Lung (tissue), 12 donors: ENCODE results near the gene ALPK3. TPM values are rescaled to one million over a fixed set of nuclear protein-coding genes. Genes with fewer than 3 reads are reported as not detected.

ENCODE experiments used
- ATAC-seq: fragments of 200-7000 bp; cut with Tn5 transposase; one replicate; pipeline ENCODE4 v1.9.1; 2020; ENCODE audit warnings: moderate number of reproducible peaks; ENCODE audit not compliant: insufficient read depth, low FRiP score
- DNase-seq, 3 donors: peaks; one replicate each; pipeline ENCODE4 v3.0.0-alpha.2; 2013 to 2017
- H3K27ac ChIP-seq, 2 donors: one replicate each; pipeline ENCODE4 v1.5.1; 2013; ENCODE audit warnings: mild to moderate bottlenecking in 2 of 2, moderate library complexity in 2 of 2, control low read depth in 1 of 2, inconsistent platforms in 1 of 2, low read depth in 1 of 2, low read length in 1 of 2
- H3K27me3 ChIP-seq, 3 donors: one replicate each; pipeline ENCODE4 v1.5.1; 2013; ENCODE audit warnings: low read length in 2 of 3; ENCODE audit not compliant: control insufficient read depth in 3 of 3, insufficient read depth in 3 of 3
- H3K36me3 ChIP-seq, 4 donors: one replicate each; pipeline ENCODE4 v1.5.1; 2013; ENCODE audit warnings: low read length in 4 of 4, mild to moderate bottlenecking in 1 of 4, moderate library complexity in 1 of 4; ENCODE audit not compliant: control insufficient read depth in 4 of 4, insufficient read depth in 4 of 4
- H3K4me1 ChIP-seq, 5 donors: one replicate each; pipeline ENCODE4 v1.5.1; 2013; ENCODE audit warnings: low read length in 5 of 5, mild to moderate bottlenecking in 2 of 5, moderate library complexity in 1 of 5; ENCODE audit not compliant: control insufficient read depth in 5 of 5, insufficient read depth in 5 of 5
- H3K4me3 ChIP-seq: one replicate; pipeline ENCODE4 v1.5.1; 2013; ENCODE audit warnings: mild to moderate bottlenecking, control low read depth, moderate library complexity
- H3K9ac ChIP-seq, 2 donors: one replicate each; pipeline ENCODE4 v1.5.1; 2013; ENCODE audit warnings: low read length in 2 of 2, control low read depth in 1 of 2; ENCODE audit not compliant: insufficient read depth in 1 of 2
- H3K9me3 ChIP-seq, 4 donors: one replicate each; pipeline ENCODE4 v1.5.1; 2013; ENCODE audit warnings: low read length in 3 of 4, mild to moderate bottlenecking in 1 of 4, moderate library complexity in 1 of 4; ENCODE audit not compliant: control insufficient read depth in 4 of 4, insufficient read depth in 3 of 4
- CTCF ChIP-seq: IDR thresholded peaks from 2 replicates; pipeline ENCODE4 v1.5.1; 2012; ENCODE audit warnings: mild to moderate bottlenecking; ENCODE audit errors: control extremely low read depth, extremely low read depth
- WGBS, 2 donors: extraction: QIAGEN DNeasy Blood & Tissue Kit; methylation state at CpG; one replicate each; pipeline ENCODE4 v1.1.7; 2013; 5-methylcytosine and 5-hydroxymethylcytosine counted together
- polyA plus RNA-seq, 2 donors: library from polyadenylated mRNA; stranded (reverse); fragments of 200-250 nt; gene quantifications; one replicate each; pipeline ENCODE4 v1.2.1, GENCODE V29; 2013
- total RNA-seq, 2 donors: library from RNA; depleted of rRNA in 1 of 2; stranded (reverse); fragments of >200 nt in 1 of 2; gene quantifications; one replicate each; pipeline ENCODE4 v1.2.1, GENCODE V29; 2014 to 2021
- donor health status: control.
- donor health status: control.
- donor health status: Bipolar disorder and iron deficiency.
- donor health status: healthy.
- donor health status: DM: yes; HTN: yes; CAD: no.

Gene ALPK3
- total and polyA plus RNA-seq, 4 donors: 3.1 to 12.2 (median 6.2) TPM

- TF ChIP-seq CTCF: no peak
- no peak overlapping the region for H3K4me3 ChIP-seq
- H3K27me3 ChIP-seq: no peaks in the 10 kb centered on the region
- no peaks in the 10 kb centered on the region for H3K9me3 ChIP-seq
- H3K27ac ChIP-seq: no peak overlapping the region
- H3K9ac ChIP-seq: no peak overlapping the region
- no peak for DNase-seq
- WGBS, 2 donors: 96 to 98% methylated on average over 16 of the region's 16 CpGs
- H3K4me1 ChIP-seq: peaks cover 0 to 6% (median 0%) of the 10 kb centered on the region in 5 donors
- no peak for ATAC-seq
- peaks cover 0 to 10% (median 0%) of the 10 kb centered on the region in 4 donors for H3K36me3 ChIP-seq
These were observed 39.7 kb downstream of the ALPK3 start for GRCh38 chr15:84856731-84857417.

- no peak overlapping the region for H3K9ac ChIP-seq
- H3K27me3 ChIP-seq: no peaks in the 10 kb centered on the region
- H3K36me3 ChIP-seq: peaks cover 0 to 10% (median 0%) of the 10 kb centered on the region in 4 donors
- H3K9me3 ChIP-seq: no peaks in the 10 kb centered on the region
- 95 to 98% methylated on average over 15 of the region's 15 CpGs for WGBS, 2 donors
- no peak for DNase-seq
- ATAC-seq: no peak
- H3K4me3 ChIP-seq: no peak overlapping the region
- TF ChIP-seq CTCF: no peak
- H3K27ac ChIP-seq: no peak overlapping the region
- peaks cover 0 to 6% (median 0%) of the 10 kb centered on the region in 5 donors for H3K4me1 ChIP-seq
These were observed 40.4 kb downstream of the ALPK3 start for GRCh38 chr15:84857418-84858004.

GRCh38 chr15:84858231-84858630, 41.1 kb downstream of the ALPK3 start:
- H3K9me3 ChIP-seq: no peaks in the 10 kb centered on the region
- no peak overlapping the region for H3K4me3 ChIP-seq
- TF ChIP-seq CTCF: no peak
- no peak for DNase-seq
- H3K4me1 ChIP-seq: peaks cover 0 to 6% (median 0%) of the 10 kb centered on the region in 5 donors
- H3K36me3 ChIP-seq: peaks cover 0 to 10% (median 0%) of the 10 kb centered on the region in 4 donors
- H3K9ac ChIP-seq: no peak overlapping the region
- H3K27ac ChIP-seq: no peak overlapping the region
- no peak for ATAC-seq
- WGBS, 2 donors: 93 to 97% methylated on average over 11 of the region's 11 CpGs
- H3K27me3 ChIP-seq: no peaks in the 10 kb centered on the region
